ENCODE measurements around the gene RFFL.

Gene RFFL

GRCh38 chr17:35073183-35073790, 9.8 kb upstream of the RFFL start:
- Histone ChIP-seq H3K4me1 (ENCODE audit: insufficient read depth, low read length) (peaks cover 11% of the 10 kb centered on the region), H3K9me3 (ENCODE audit: control insufficient read depth, insufficient read depth, low read length) (no peaks in the 10 kb centered on the region), H3K36me3 (ENCODE audit: insufficient read depth, low read length) (no peaks in the 10 kb centered on the region; the same call in 1 of the 2 replicates), H3K9ac (ENCODE audit: low read depth, low read length) (no peak overlapping the region)

GRCh38 chr17:35069311-35069710, 5.8 kb upstream of the RFFL start:
- Histone ChIP-seq H3K9ac (ENCODE audit: low read depth, low read length) (no peak overlapping the region), H3K36me3 (ENCODE audit: insufficient read depth, low read length) (no peaks in the 10 kb centered on the region)

GRCh38 chr17:35068249-35068648, 4.7 kb upstream of the RFFL start:
- no peaks in the 10 kb centered on the region for H3K36me3 ChIP-seq (ENCODE audit: insufficient read depth, low read length)

More at GRCh38 chr17:35069311-35069710, 5.8 kb upstream of the RFFL start:
- H3K4me1 ChIP-seq (ENCODE audit: insufficient read depth, low read length): peaks cover 20% of the 10 kb centered on the region
- no peaks in the 10 kb centered on the region for H3K9me3 ChIP-seq (ENCODE audit: control insufficient read depth, insufficient read depth, low read length)

GRCh38 chr17:35065880-35066279, 2.4 kb upstream of the RFFL start:
- Histone ChIP-seq H3K4me1 (ENCODE audit: insufficient read depth, low read length) (peaks cover 34% of the 10 kb centered on the region), H3K9ac (ENCODE audit: low read depth, low read length) (no peak overlapping the region), H3K36me3 (ENCODE audit: insufficient read depth, low read length) (no peaks in the 10 kb centered on the region)

More at GRCh38 chr17:35068249-35068648, 4.7 kb upstream of the RFFL start:
- Histone ChIP-seq H3K9me3 (ENCODE audit: control insufficient read depth, insufficient read depth, low read length) (no peaks in the 10 kb centered on the region), H3K4me1 (ENCODE audit: insufficient read depth, low read length) (peaks cover 26% of the 10 kb centered on the region), H3K9ac (ENCODE audit: low read depth, low read length) (no peak overlapping the region)

GRCh38 chr17:35064516-35065215, 1.2 kb upstream of the RFFL start:
- Histone ChIP-seq H3K9me3 (ENCODE audit: control insufficient read depth, insufficient read depth, low read length) (no peaks in the 10 kb centered on the region), H3K4me1 (ENCODE audit: insufficient read depth, low read length) (peaks cover 34% of the 10 kb centered on the region), H3K9ac (ENCODE audit: low read depth, low read length) (no peak overlapping the region), H3K36me3 (ENCODE audit: insufficient read depth, low read length) (no peaks in the 10 kb centered on the region)

More at GRCh38 chr17:35065880-35066279, 2.4 kb upstream of the RFFL start:
- H3K9me3 ChIP-seq (ENCODE audit: control insufficient read depth, insufficient read depth, low read length): no peaks in the 10 kb centered on the region

GRCh38 chr17:35062308-35062707, 1.2 kb downstream of the RFFL start:
- Histone ChIP-seq H3K9me3 (ENCODE audit: control insufficient read depth, insufficient read depth, low read length) (no peaks in the 10 kb centered on the region), H3K4me1 (ENCODE audit: insufficient read depth, low read length) (peaks cover 34% of the 10 kb centered on the region), H3K36me3 (ENCODE audit: insufficient read depth, low read length) (no peaks in the 10 kb centered on the region), H3K9ac (ENCODE audit: low read depth, low read length) (no peak overlapping the region)

GRCh38 chr17:35057332-35057915, 6.1 kb downstream of the RFFL start:
- Histone ChIP-seq H3K9me3 (ENCODE audit: control insufficient read depth, insufficient read depth, low read length) (no peaks in the 10 kb centered on the region), H3K4me1 (ENCODE audit: insufficient read depth, low read length) (peaks cover 11% of the 10 kb centered on the region), H3K9ac (ENCODE audit: low read depth, low read length) (no peak overlapping the region), H3K36me3 (ENCODE audit: insufficient read depth, low read length) (no peaks in the 10 kb centered on the region)

GRCh38 chr17:35056013-35056412, 7.5 kb downstream of the RFFL start:
- Histone ChIP-seq H3K9ac (ENCODE audit: low read depth, low read length) (no peak overlapping the region), H3K9me3 (ENCODE audit: control insufficient read depth, insufficient read depth, low read length) (no peaks in the 10 kb centered on the region)

GRCh38 chr17:35053204-35053603, 10.3 kb downstream of the RFFL start:
- Histone ChIP-seq H3K9ac (ENCODE audit: low read depth, low read length) (no peak overlapping the region), H3K36me3 (ENCODE audit: insufficient read depth, low read length) (no peaks in the 10 kb centered on the region), H3K4me1 (ENCODE audit: insufficient read depth, low read length) (peaks cover 15% of the 10 kb centered on the region), H3K9me3 (ENCODE audit: control insufficient read depth, insufficient read depth, low read length) (no peaks in the 10 kb centered on the region)

More at GRCh38 chr17:35056013-35056412, 7.5 kb downstream of the RFFL start:
- H3K36me3 ChIP-seq (ENCODE audit: insufficient read depth, low read length): no peaks in the 10 kb centered on the region
- peaks cover 15% of the 10 kb centered on the region for H3K4me1 ChIP-seq (ENCODE audit: insufficient read depth, low read length)

- Histone ChIP-seq H3K36me3 (ENCODE audit: insufficient read depth, low read length) (no peaks in the 10 kb centered on the region), H3K9ac (ENCODE audit: low read depth, low read length) (no peak overlapping the region), H3K9me3 (ENCODE audit: control insufficient read depth, insufficient read depth, low read length) (no peaks in the 10 kb centered on the region), H3K4me1 (ENCODE audit: insufficient read depth, low read length) (peaks cover 15% of the 10 kb centered on the region)
Observed at GRCh38 chr17:35052780-35053179, 10.7 kb downstream of the RFFL start.

- Histone ChIP-seq H3K4me1 (ENCODE audit: insufficient read depth, low read length) (peaks cover 15% of the 10 kb centered on the region), H3K9me3 (ENCODE audit: control insufficient read depth, insufficient read depth, low read length) (no peaks in the 10 kb centered on the region), H3K36me3 (ENCODE audit: insufficient read depth, low read length) (no peaks in the 10 kb centered on the region), H3K9ac (ENCODE audit: low read depth, low read length) (no peak overlapping the region)
Observed at GRCh38 chr17:35052241-35052610, 11.3 kb downstream of the RFFL start.

- Histone ChIP-seq H3K9ac (ENCODE audit: low read depth, low read length) (no peak overlapping the region), H3K9me3 (ENCODE audit: control insufficient read depth, insufficient read depth, low read length) (no peaks in the 10 kb centered on the region), H3K36me3 (ENCODE audit: insufficient read depth, low read length) (no peaks in the 10 kb centered on the region), H3K4me1 (ENCODE audit: insufficient read depth, low read length) (peaks cover 18% of the 10 kb centered on the region)
Observed at GRCh38 chr17:35051579-35052240, 11.8 kb downstream of the RFFL start.

- Histone ChIP-seq H3K9ac (ENCODE audit: low read depth, low read length) (no peak overlapping the region), H3K9me3 (ENCODE audit: control insufficient read depth, insufficient read depth, low read length) (no peaks in the 10 kb centered on the region), H3K36me3 (ENCODE audit: insufficient read depth, low read length) (no peaks in the 10 kb centered on the region), H3K4me1 (ENCODE audit: insufficient read depth, low read length) (peaks cover 20% of the 10 kb centered on the region)
Observed at GRCh38 chr17:35051183-35051578, 12.3 kb downstream of the RFFL start.

GRCh38 chr17:35050170-35050569, 13.3 kb downstream of the RFFL start:
- no peak overlapping the region for H3K9ac ChIP-seq (ENCODE audit: low read depth, low read length)
- no peaks in the 10 kb centered on the region for H3K36me3 ChIP-seq (ENCODE audit: insufficient read depth, low read length)
- H3K9me3 ChIP-seq (ENCODE audit: control insufficient read depth, insufficient read depth, low read length): no peaks in the 10 kb centered on the region
- H3K4me1 ChIP-seq (ENCODE audit: insufficient read depth, low read length): peaks cover 15% of the 10 kb centered on the region

All from ES-I3 (cell line).